Kidney (tissue), 14 donors: ENCODE results near the gene FOXN3. TPM values are rescaled to one million over a fixed set of nuclear protein-coding genes. Genes with fewer than 3 reads are reported as not detected.
A peak's percentile ranks its signal among the peaks of the same experiment; 100 is the strongest.

Experiments
- DNase-seq, 5 donors: peaks; one replicate each; pipeline ENCODE4 v3.0.0-alpha.2; 2013 to 2020
- FAIRE-seq: peaks from 2 replicates; lab custom pipeline; 2012; peaks lifted over from hg19 to GRCh38; lab: Jason Lieb, UNC
- H3K27ac ChIP-seq, 2 donors: one replicate each; pipeline ENCODE4 v1.7.0; 2013; ENCODE audit warnings: low read depth in 2 of 2, low read length in 2 of 2, inconsistent platforms in 1 of 2
- H3K27me3 ChIP-seq: one replicate; pipeline ENCODE4 v1.7.1; 2013; ENCODE audit warnings: low read length, inconsistent platforms; ENCODE audit not compliant: control insufficient read depth, insufficient read depth
- H3K36me3 ChIP-seq, 3 donors: one replicate each; pipeline versions ENCODE4 v1.7.0 to v1.7.1; 2013; ENCODE audit warnings: low read length in 3 of 3, control low read depth in 1 of 3, inconsistent platforms in 1 of 3; ENCODE audit not compliant: insufficient read depth in 3 of 3, control insufficient read depth in 2 of 3
- H3K4me1 ChIP-seq, 3 donors: one replicate each; pipeline versions ENCODE4 v1.7.0 to v1.7.1; 2013; ENCODE audit warnings: low read length in 3 of 3, inconsistent platforms in 1 of 3, low read depth in 1 of 3; ENCODE audit not compliant: control insufficient read depth in 2 of 3, insufficient read depth in 2 of 3
- H3K4me3 ChIP-seq, 3 donors: one replicate each; pipeline versions ENCODE4 v1.7.0 to v1.8.1; 2013; ENCODE audit warnings: low read length in 3 of 3, control low read depth in 1 of 3, inconsistent platforms in 1 of 3
- H3K9ac ChIP-seq, 3 donors: one replicate each; pipeline versions ENCODE4 v1.7.0 to v1.7.1; 2013; ENCODE audit warnings: low read length in 3 of 3, control low read depth in 1 of 3, inconsistent platforms in 1 of 3
- H3K9me3 ChIP-seq, 3 donors: one replicate each; pipeline versions ENCODE4 v1.7.0 to v1.7.1; 2013; ENCODE audit warnings: low read length in 3 of 3, control low read depth in 1 of 3, inconsistent platforms in 1 of 3; ENCODE audit not compliant: control insufficient read depth in 2 of 3, insufficient read depth in 1 of 3
- CTCF ChIP-seq: IDR thresholded peaks from 3 replicates; pipeline ENCODE4 v1.5.1; 2012; ENCODE audit warnings: mild to moderate bottlenecking, moderate library complexity, borderline replicate concordance; ENCODE audit not compliant: insufficient read depth; ENCODE audit errors: extremely low read depth
- intact Hi-C: fragments of 100-400 bp; cut with DNase I; formaldehyde crosslinking; loops from one replicate; pipeline ENCODE4 v1.11.1; 2022
- polyA plus RNA-seq: library from polyadenylated mRNA; stranded (reverse); fragments of 350-450 nt; fragmentation: Illumina TruSeq; extraction: RNeasy Lipid Tissue Mini Kit (QIAGEN cat#74804); gene quantifications from one replicate; pipeline ENCODE4 v1.2.3, GENCODE V29; 2014; ENCODE audit warnings: low read depth, low replicate concordance; ENCODE audit not compliant: insufficient read depth
- total RNA-seq: library from RNA; stranded (reverse); fragmentation: NEBNext Ultra II Directional; extraction: Animal tissue kit (Norgen Biotek cat#: 25700); gene quantifications from one replicate; pipeline ENCODE4 v1.2.1, GENCODE V29; 2021
- donor health status: control.
- donor health status: control.
- donor health status: control.
- donor health status: control.
- donor health status: control.
- donor health status: DM: yes; HTN: yes; CAD: no.
- donor health status: Normal renal cell carcinoma (clear cell type).

FOXN3 gene
- total and polyA plus RNA-seq, 2 donors from 2014 or later = 6.4 to 50.1 TPM

GRCh38 chr14:89461256-89461655 lies 44.2 kb upstream of the FOXN3 start:
- Histone ChIP-seq H3K4me3 (no peak overlapping the region), H3K9ac (no peak overlapping the region), H3K27ac (no peak overlapping the region), H3K4me1 (no peaks in the 10 kb centered on the region), H3K27me3 (no peaks in the 10 kb centered on the region), H3K36me3 (no peaks in the 10 kb centered on the region), H3K9me3 (no peaks in the 10 kb centered on the region)
- intact Hi-C loops = no loop called here
- no peak for TF ChIP-seq CTCF
- no peak for FAIRE-seq
- DNase-seq = no peak

GRCh38 chr14:89458713-89459420 lies 41.8 kb upstream of the FOXN3 start:
- Histone ChIP-seq H3K27ac (no peak overlapping the region), H3K4me1 (peaks cover 0 to 3% (median 0%) of the 10 kb centered on the region in 3 donors), H3K4me3 (no peak overlapping the region), H3K9ac (no peak overlapping the region), H3K36me3 (no peaks in the 10 kb centered on the region), H3K9me3 (no peaks in the 10 kb centered on the region), H3K27me3 (no peaks in the 10 kb centered on the region)
- intact Hi-C loops = no loop called here
- DNase-seq (no peak), FAIRE-seq (no peak)
- TF ChIP-seq CTCF = no peak

DNA sequence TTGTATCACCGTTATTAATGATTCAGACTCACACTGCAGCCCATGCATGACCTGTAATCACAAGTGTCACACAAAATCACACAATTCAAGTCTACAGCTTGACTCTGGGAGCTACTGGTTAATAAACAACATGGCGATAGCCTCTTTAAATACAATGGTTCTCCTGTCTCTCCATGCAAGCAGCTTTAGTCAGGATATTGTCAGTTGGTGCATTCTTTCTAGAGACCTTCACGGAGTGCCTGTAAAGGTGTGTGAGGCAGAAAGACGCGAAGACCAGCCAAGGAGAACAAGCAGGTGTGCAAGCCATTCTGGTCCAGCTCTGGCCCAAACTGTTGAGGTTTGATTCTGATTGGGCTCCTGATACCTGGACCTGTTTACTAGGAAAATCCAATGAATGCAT lies 40.0 kb upstream of the FOXN3 start:
- Histone ChIP-seq H3K4me1 (peaks cover 0 to 3% (median 0%) of the 10 kb centered on the region in 3 donors), H3K4me3 (no peak overlapping the region), H3K27ac (no peak overlapping the region), H3K27me3 (no peaks in the 10 kb centered on the region), H3K36me3 (no peaks in the 10 kb centered on the region), H3K9ac (no peak overlapping the region), H3K9me3 (no peaks in the 10 kb centered on the region)
- no peak for TF ChIP-seq CTCF
- peak in 1 of 5 donors; percentile 17 for DNase-seq
- intact Hi-C loops = no loop called here
- no peak for FAIRE-seq
